Adrenal gland (tissue), 12 donors: ENCODE data around the gene HTN3. TPM values are rescaled to one million over a fixed set of nuclear protein-coding genes. Genes with fewer than 3 reads are reported as not detected.
"Not testable (repeated sequence)": the region's sequence is repeated elsewhere in the genome, so short reads cannot be mapped to it uniquely, and the experiment has no call there.

ENCODE experiments used
- DNase-seq, 7 donors: peaks; one replicate each; pipeline ENCODE4 v3.0.0-alpha.2; 2019 to 2020
- H3K27ac ChIP-seq, 5 donors: fragments of 200-600 bp; sonication (generic) in 4 of 5; 1 replicate in 3 of 5; 2 replicates in 2 of 5; pipeline versions ENCODE4 v1.5.1 to v1.8.0; 2016 to 2020; ENCODE audit warnings: mild to moderate bottlenecking in 1 of 5
- H3K27me3 ChIP-seq: fragments of 200-600 bp; 2 replicates; pipeline ENCODE4 v1.8.0; 2021
- H3K36me3 ChIP-seq, 2 donors: fragments of 200-600 bp; replicated peaks in 1 of 2; 1 replicate in 1 of 2; 2 replicates in 1 of 2; pipeline versions ENCODE4 v1.5.1 to v1.8.0; 2018 to 2022
- H3K4me1 ChIP-seq, 2 donors: fragments of 200-600 bp; replicated peaks in 1 of 2; 1 replicate in 1 of 2; 2 replicates in 1 of 2; pipeline versions ENCODE4 v1.5.1 to v1.8.0; 2018 to 2021
- H3K4me3 ChIP-seq, 4 donors: fragments of 200-600 bp; sonication (generic) in 3 of 4; one replicate each; pipeline ENCODE4 v1.5.1; 2016 to 2018
- H3K9me3 ChIP-seq, 3 donors: fragments of 200-600 bp; sonication (generic) in 1 of 3; replicated peaks in 1 of 3; 1 replicate in 2 of 3; 2 replicates in 1 of 3; pipeline versions ENCODE4 v1.5.1 to v1.8.0; 2016 to 2021
- POLR2A ChIP-seq, 2 donors: fragments of 450-650 bp; IDR thresholded peaks; one replicate each; pipeline ENCODE4 v1.6.1; 2017; ENCODE audit warnings: antibody characterized with exemption in 2 of 2, mild to moderate bottlenecking in 2 of 2, moderate library complexity in 1 of 2
- WGBS, 4 donors: extraction: QIAGEN DNeasy Blood & Tissue Kit in 2 of 4; methylation state at CpG; one replicate each; pipeline versions ENCODE4 v1.1.5 to v1.1.7; 2013 to 2017; 5-methylcytosine and 5-hydroxymethylcytosine counted together
- intact Hi-C, 2 donors: fragments of 100-400 bp; cut with DNase I; formaldehyde crosslinking; loops; one replicate each; pipeline versions ENCODE4 v1.14.1 to v1.15.0; 2022 to 2023
- polyA plus RNA-seq, 3 donors: library from polyadenylated mRNA; stranded (reverse); fragments of 200-250 nt in 2 of 3; fragments of 350-450 nt in 1 of 3; fragmentation: Illumina TruSeq in 1 of 3; extraction: RNeasy Lipid Tissue Mini Kit (QIAGEN cat#74804) in 1 of 3; gene quantifications; one replicate each; pipeline ENCODE4 v1.2.3, GENCODE V29; 2013 to 2014
- total RNA-seq, 9 donors: library from RNA; depleted of rRNA in 4 of 9; stranded (reverse); fragments of >200 nt in 4 of 9; fragments of 120-200 nt in 1 of 9; fragmentation: NEBNext Ultra II Directional in 1 of 9; extraction: Animal tissue kit (Norgen Biotek cat#: 25700) in 1 of 9; gene quantifications; one replicate each; pipeline versions ENCODE4 v1.1.0 to v1.2.4, GENCODE V29; 2013 to 2023
- TF ChIP-seq, protein P1 (sequence below), 6 experiments: fragments of 450-650 bp in 4 of 6; fragments of 200-600 bp in 2 of 6; sonication (generic) in 1 of 6; IDR thresholded peaks; 1 replicate in 5 of 6; 2 replicates in 1 of 6; pipeline versions ENCODE4 v1.5.1 to v1.8.0; 2016 to 2021; ENCODE audit warnings: antibody characterized with exemption in 6 of 6, mild to moderate bottlenecking in 2 of 6, moderate library complexity in 1 of 6
- donor health status: healthy with polysubstance abuse.
- donor health status: Bipolar disorder and iron deficiency.
- donor health status: DM: yes; HTN: yes; CAD: no.
- donor health status: DM: no; HTN: no; CAD: no.
- donor health status: DM: no; HTN: no; CAD: no.
- donor health status: DM: yes; HTN: yes; CAD: no.

The HTN3 gene
- total and polyA plus RNA-seq, 12 donors = 0.57 TPM; not detected in 11

DNA sequence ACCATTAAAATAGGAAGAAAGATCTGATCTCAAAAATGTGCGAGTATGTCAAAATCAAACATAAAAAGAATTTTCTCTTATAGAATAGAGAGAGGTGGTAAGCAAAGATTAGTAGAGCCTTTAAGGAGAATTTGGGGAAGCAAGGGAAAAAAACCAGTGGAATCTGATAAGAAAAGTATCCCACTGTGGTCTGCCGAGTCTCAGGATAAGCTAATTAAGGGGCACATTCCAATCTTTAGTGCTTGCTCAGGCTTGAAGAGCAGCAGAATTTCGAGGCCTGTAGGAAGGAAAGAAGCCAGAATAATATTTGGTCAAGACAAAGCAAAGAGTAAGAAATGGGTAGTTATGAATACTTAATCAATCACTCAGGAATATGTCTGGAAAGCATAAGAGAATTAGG is 19.5 kb upstream of the HTN3 start:
- H3K9me3 ChIP-seq = no peaks in the 10 kb centered on the region
- H3K4me3 ChIP-seq = no peak overlapping the region
- H3K36me3 ChIP-seq = no peaks in the 10 kb centered on the region
- no peaks in the 10 kb centered on the region for H3K4me1 ChIP-seq
- no peak overlapping the region for H3K27ac ChIP-seq
- no peak for DNase-seq
- WGBS, 4 donors = 55 to 63% (median 60%) methylated on average over 3 of the region's 3 CpGs
- TF ChIP-seq POLR2A (IDR thresholded peaks at IDR 0.05) = no peak
- TF ChIP-seq, protein P1, sequence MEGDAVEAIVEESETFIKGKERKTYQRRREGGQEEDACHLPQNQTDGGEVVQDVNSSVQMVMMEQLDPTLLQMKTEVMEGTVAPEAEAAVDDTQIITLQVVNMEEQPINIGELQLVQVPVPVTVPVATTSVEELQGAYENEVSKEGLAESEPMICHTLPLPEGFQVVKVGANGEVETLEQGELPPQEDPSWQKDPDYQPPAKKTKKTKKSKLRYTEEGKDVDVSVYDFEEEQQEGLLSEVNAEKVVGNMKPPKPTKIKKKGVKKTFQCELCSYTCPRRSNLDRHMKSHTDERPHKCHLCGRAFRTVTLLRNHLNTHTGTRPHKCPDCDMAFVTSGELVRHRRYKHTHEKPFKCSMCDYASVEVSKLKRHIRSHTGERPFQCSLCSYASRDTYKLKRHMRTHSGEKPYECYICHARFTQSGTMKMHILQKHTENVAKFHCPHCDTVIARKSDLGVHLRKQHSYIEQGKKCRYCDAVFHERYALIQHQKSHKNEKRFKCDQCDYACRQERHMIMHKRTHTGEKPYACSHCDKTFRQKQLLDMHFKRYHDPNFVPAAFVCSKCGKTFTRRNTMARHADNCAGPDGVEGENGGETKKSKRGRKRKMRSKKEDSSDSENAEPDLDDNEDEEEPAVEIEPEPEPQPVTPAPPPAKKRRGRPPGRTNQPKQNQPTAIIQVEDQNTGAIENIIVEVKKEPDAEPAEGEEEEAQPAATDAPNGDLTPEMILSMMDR (IDR thresholded peaks at IDR 0.05) = no peak
- H3K27me3 ChIP-seq = no peaks in the 10 kb centered on the region
- intact Hi-C loops = no loop called here

DNA sequence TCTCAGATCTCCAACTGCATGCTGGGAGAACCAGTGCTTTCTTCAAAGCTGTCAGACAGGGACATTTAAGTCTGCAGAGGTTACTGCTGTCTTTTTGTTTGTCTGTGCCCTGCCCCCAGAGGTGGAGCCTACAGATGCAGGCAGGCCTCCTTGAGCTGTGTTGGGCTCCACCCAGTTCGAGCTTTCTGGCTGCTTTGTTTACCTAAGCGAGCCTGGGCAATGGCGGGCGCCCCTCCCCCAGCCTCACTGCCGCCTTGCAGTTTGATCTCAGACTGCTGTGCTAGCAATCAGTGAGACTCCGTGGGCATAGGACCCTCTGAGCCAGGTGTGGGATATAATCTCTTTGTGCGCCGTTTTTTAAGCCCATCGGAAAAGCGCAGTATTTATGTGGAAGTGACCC is 9.3 kb upstream of the HTN3 start:
- H3K27me3 ChIP-seq, H3K36me3 ChIP-seq, DNase-seq, H3K4me3 ChIP-seq, H3K9me3 ChIP-seq, H3K27ac ChIP-seq, intact Hi-C loops, H3K4me1 ChIP-seq: not testable (repeated sequence)
- 78 to 90% (median 81%) methylated on average over 2 to 10 of the region's 10 CpGs for WGBS, 4 donors

GRCh38 chr4:70023218-70023617 is 5.0 kb upstream of the HTN3 start:
- intact Hi-C loops = no loop called here
- TF ChIP-seq, protein P1 (IDR thresholded peaks at IDR 0.05) = no peak
- TF ChIP-seq POLR2A (IDR thresholded peaks at IDR 0.05) = no peak
- DNase-seq = no peak
- Histone ChIP-seq H3K27ac (no peak overlapping the region), H3K36me3 (no peaks in the 10 kb centered on the region), H3K4me1 (no peaks in the 10 kb centered on the region), H3K4me3 (no peak overlapping the region), H3K9me3 (no peaks in the 10 kb centered on the region), H3K27me3 (no peaks in the 10 kb centered on the region)
- 71 to 81% (median 74%) methylated on average over 2 of the region's 2 CpGs for whole genome bisulfite sequencing, 4 donors

- WGBS, 4 donors = 76 to 78% (median 78%) methylated on average over 5 of the region's 5 CpGs
These were observed 1.2 kb upstream of the HTN3 start for GRCh38 chr4:70027011-70027410.

GRCh38 chr4:70037559-70037958 is 9.3 kb downstream of the HTN3 start:
- H3K4me1 ChIP-seq, H3K27me3 ChIP-seq, H3K9me3 ChIP-seq, H3K36me3 ChIP-seq, DNase-seq, H3K27ac ChIP-seq, intact Hi-C loops, H3K4me3 ChIP-seq: not testable (repeated sequence)
- 87 to 91% (median 89%) methylated on average over 10 to 18 of the region's 18 CpGs for WGBS, 4 donors

More at GRCh38 chr4:70027011-70027410, 1.2 kb upstream of the HTN3 start:
- Histone ChIP-seq H3K27me3 (no peaks in the 10 kb centered on the region), H3K9me3 (no peaks in the 10 kb centered on the region), H3K27ac (no peak overlapping the region), H3K36me3 (no peaks in the 10 kb centered on the region), H3K4me3 (no peak overlapping the region), H3K4me1 (no peaks in the 10 kb centered on the region)
- intact Hi-C loops = no loop called here
- no peak for DNase-seq
- TF ChIP-seq POLR2A (IDR thresholded peaks at IDR 0.05) = no peak
- TF ChIP-seq, protein P1 (IDR thresholded peaks at IDR 0.05) = no peak

DNA sequence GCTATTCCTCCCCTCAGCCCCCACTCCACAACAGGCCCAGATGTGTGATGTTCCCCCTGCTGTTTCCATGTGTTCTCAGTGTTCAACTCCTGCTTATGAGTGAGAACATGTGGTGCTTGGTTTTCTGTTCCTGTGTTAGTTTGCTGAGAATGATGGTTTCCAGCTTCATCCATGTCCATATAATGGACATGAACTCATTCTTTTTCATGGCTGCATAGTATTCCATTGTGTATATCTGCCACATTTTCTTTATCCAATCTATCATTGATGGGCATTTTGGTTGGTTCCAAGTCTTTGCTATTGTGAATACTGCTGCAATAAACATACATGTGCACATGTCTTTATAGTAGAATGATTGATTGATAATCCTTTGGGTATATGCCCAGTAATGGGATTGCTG is 11.7 kb downstream of the HTN3 start:
- H3K27ac ChIP-seq, H3K27me3 ChIP-seq, H3K36me3 ChIP-seq, intact Hi-C loops, H3K4me1 ChIP-seq, H3K9me3 ChIP-seq, DNase-seq, H3K4me3 ChIP-seq: not testable (repeated sequence)
